G401.6 (cell line): ENCODE data around the gene RNASE12.
A peak's percentile ranks its signal among the peaks of the same experiment; 100 is the strongest.
"Not testable (repeated sequence)": the region's sequence is repeated elsewhere in the genome, so short reads cannot be mapped to it uniquely, and the experiment has no call there.

Source experiments
- FAIRE-seq: peaks from 2 replicates; lab custom pipeline; 2012; peaks lifted over from hg19 to GRCh38; lab: Jason Lieb, UNC

The RNASE12 gene, protein sequence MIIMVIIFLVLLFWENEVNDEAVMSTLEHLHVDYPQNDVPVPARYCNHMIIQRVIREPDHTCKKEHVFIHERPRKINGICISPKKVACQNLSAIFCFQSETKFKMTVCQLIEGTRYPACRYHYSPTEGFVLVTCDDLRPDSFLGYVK

DNA sequence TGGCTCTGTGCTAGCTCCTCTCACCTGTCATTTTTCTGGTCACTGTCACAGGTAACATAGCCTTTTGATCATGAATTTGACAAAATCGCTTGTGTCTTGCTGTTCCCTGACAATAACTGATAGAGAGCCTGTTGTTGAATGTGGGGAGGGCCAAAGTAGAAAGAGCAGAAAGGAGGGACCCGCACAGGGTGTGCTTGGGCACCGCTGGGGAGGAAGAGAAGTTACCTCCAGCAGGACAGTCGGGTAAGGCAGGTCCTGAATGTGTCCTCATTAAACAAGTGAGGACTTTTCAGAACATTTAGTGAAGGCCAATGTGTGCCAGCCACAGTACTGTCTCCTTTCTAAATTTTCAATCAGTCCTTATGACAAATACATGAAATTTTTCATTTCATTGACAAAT is at the start of gene RNASE12:
Gene RNASE12, minus strand, starts transcription at position 142 of the 400 bp plus-strand sequence. CDS start 653 bp downstream, outside the sequence.
- no peak for FAIRE-seq

GRCh38 chr14:20632831-20633691 is 41.9 kb upstream of the RNASE12 start:
- peak; percentile 93 for FAIRE-seq

GRCh38 chr14:20632448-20632830 is 41.3 kb upstream of the RNASE12 start:
- FAIRE-seq: no peak

DNA sequence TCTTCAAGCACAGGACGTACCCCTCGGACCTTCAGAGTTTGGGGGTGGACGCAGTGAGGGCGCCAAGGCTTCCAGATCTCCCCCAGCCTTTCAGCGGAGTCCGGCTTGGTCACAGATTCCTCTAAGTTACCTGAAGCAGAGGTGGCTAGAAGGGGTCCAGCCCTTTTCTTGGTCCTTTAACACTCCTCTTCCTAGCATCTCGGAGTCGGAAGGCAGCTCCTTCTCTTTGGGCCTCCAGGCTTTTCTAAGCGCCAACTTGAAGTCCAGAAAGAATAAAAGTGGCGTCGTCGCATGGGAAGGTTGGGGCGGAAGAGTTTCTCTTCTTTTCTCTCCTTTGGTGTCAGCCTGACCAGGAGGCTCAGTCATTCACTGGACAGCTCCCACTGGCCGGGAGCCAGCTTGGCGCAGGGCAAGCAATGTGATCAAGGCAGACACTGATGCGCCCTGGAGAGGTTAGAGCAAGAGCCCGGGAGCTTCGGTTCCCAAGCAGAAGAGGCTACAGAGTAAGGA is 40.8 kb upstream of the RNASE12 start:
- FAIRE-seq: no peak

GRCh38 chr14:20631023-20631879 is 40.1 kb upstream of the RNASE12 start:
- FAIRE-seq: peak; percentile 90

DNA sequence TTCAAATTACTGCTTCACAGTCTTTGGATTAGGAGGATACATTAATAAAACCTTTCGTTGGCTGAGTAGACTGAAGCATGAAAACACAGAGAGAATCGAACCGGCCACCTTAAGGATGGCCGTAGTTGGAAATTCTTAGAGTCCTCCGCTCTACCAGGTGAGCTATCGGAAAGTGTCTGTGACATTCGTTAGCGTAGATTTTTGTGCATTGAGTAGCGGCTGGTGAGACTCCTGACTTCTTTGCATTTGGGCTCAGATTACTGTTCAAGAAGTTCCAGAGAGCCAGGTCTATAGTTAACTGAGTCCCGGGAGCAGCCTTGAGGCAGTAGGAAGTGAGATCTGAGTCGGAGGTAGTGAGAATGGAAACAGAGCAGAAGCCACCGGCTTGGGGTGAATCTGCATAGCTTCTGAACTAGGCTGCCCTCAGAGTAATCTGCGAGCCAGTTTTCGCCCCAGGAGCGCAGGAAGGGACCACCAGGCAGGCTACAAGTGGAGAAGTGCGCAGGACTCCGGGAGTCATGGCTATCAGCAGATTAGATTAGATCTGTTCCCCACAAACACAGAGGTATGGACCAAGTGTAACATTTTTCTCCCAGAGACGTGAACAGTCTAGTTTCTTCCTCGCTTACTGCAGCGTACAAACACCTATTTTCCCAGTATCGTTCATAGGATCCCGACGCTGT is 39.3 kb upstream of the RNASE12 start:
- peak; percentile 88 for FAIRE-seq

DNA sequence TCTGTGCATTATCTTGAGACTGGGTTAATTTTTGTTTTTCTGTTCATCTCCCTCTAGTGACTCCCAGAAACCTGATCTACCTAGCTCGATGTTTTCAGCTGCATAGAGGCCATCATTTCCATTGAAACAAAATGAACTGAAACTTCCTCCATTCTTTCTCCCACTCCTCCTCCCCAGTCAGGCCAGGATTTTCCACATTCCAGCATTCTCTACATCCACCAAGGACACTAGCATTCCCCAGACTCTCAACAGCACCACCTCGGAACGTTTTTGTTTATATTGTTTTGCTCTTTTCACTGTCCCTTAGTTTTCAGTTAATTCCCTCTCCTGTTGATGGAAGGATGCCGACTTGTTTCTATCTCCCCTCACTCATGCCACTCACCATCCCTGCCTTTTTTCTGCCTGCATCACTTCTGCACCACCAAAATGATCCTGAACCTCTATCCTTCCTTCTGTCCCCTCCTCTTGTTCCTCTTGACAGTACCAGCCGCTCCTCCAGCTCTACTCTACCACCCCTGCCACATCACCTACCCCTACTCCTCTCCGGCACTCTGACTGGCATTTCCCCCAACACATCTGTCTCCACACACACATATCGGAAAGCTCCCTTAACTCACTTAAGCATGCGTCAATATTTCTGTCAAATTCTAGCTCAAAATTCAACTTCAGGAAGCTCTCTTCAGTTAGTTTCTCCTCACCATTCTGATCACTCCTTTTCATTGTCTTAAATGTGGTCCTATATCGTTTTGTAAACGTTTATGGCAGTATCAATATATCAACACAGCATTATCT is 37.1 kb upstream of the RNASE12 start:
- no peak for FAIRE-seq

GRCh38 chr14:20627346-20628027 is 36.3 kb upstream of the RNASE12 start:
- no peak for FAIRE-seq

DNA sequence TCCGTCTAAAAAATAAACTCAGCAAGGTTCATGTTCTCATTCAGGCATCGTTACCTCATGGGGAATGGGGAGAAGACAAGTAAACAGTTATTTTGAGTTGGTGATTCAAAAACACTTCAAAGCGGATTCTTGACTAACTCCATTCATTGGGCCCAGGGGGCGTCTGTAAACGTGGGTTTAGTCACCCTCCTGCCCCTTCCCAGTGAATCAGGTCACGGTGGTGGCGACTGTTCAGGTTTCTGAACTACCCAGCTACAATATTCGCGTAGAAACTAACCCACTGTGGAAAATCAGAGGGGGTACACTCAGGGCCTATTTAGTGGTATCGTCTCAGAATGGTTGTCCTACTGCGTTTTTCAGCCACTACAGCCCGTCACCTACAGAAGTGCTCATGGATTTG is 35.1 kb upstream of the RNASE12 start:
- no peak for FAIRE-seq

- FAIRE-seq: peak; percentile 11
Measured at GRCh38 chr14:20624495-20625070, 33.4 kb upstream of the RNASE12 start.

DNA sequence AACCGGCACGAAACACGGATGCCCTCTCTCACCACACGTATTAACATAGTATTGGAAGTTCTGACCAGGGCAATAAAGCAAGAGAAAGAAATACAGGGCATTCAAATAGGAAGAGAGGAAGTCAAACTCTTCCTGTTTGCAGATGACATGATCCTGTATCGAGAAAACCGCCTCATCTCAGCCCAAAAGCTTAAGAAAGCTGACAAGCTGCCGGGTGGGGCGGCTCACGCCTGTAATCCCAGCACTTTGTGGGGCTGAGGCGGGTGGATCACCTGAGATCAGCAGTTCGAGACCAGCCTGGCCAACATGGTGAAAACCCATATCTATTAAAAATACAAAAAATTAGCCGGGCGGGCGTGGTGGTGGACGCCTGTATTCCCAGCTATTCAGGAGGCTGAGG is 32.6 kb upstream of the RNASE12 start:
- FAIRE-seq: no peak

- FAIRE-seq: no peak
Measured at GRCh38 chr14:20622816-20623291, 31.7 kb upstream of the RNASE12 start.

GRCh38 chr14:20620798-20621478 is 29.8 kb upstream of the RNASE12 start:
- no peak for FAIRE-seq

DNA sequence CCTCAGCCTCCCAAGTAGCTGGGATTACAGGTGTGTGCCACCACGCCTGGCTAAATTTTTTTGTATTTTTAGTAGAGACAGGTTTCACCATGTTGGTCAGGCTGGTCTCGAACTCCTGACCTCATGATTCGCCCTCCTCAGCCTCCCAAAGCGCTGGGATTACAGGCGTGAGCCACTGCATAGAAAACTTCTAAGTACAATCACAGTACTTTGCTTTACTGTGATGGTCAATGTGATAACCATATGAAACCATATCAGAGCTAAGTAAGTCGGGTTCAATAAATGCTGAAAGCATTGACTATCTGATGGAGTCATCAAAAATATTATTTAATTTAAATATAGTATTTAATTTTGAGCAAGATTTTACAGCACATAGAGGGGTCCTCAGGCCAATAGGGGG is 28.5 kb upstream of the RNASE12 start:
- not testable (repeated sequence) for FAIRE-seq

DNA sequence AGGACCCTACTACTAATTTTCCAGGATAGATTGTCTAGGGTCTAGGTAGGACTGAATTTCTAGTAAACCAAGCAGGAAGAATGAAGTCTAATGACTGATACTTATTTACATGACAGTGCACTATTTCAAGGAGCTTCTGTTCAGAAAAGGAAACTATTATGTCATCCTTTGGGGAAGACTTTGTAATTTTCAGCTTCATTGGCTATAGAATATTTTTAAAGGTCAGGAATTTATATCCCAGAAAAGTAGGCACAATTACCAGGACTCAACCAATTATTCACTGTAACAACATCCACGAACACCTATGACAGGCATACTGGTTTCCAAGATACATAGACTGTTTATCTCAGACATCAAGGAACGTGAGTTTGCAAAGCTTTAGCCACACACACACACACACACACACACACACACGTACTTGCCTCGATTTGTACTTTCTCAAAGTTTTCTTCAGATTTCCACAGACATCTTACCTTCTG is 27.1 kb upstream of the RNASE12 start:
- no peak for FAIRE-seq

- FAIRE-seq: no peak
Measured at GRCh38 chr14:20617138-20618003, 26.2 kb upstream of the RNASE12 start.

DNA sequence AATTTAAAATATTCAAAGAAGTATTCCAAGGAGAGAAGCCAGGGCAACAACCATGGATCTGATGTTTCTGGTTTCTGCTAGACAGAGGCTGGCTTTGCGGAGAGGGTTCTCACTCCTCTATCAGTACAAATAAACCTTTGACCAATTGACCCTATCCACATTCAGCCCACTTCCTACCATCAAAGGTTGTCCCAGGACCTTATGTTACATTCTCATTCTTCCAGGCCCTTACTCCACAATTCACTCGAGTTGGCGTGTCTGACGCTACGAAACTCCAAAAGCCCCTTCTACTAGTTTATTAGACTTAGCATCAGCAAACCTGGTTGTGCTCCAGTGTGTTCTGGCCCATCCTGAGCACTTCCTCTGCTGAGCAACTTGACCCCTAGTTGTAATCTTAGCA is 24.8 kb upstream of the RNASE12 start:
- no peak for FAIRE-seq
